Measurements from ENCODE around the gene IER5L. TPM values are rescaled to one million over a fixed set of nuclear protein-coding genes. Genes with fewer than 3 reads are reported as not detected.

Gene IER5L
- total and polyA plus RNA-seq, 2 donors from 2014 or later, result 18.0 to 46.9 TPM

DNA sequence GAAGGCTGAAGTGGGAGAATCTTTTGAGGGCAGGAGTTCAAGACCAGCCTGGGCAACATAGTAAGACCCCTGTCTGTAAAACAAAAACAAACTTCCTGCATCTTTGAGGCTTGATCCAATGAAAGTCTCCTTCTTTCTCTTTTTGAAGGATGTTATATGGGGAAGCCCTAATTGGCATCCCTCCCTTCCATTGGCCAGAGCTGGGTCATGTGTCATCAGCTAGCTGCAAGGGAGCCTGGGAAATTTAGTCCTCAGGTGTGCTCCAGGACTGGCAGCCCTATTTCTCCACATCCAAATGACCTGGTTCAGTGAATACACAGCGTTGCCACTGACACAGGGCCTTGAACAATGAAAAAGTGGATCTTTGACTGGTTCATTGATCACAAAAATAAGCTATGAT, 9.0 kb upstream of the IER5L start:
- intact Hi-C loops (cut with DNase I), result loop anchor here (10.0 kb wide), 1 partner anchor 128 kb away; no protein-coding TSS in a partner anchor

DNA sequence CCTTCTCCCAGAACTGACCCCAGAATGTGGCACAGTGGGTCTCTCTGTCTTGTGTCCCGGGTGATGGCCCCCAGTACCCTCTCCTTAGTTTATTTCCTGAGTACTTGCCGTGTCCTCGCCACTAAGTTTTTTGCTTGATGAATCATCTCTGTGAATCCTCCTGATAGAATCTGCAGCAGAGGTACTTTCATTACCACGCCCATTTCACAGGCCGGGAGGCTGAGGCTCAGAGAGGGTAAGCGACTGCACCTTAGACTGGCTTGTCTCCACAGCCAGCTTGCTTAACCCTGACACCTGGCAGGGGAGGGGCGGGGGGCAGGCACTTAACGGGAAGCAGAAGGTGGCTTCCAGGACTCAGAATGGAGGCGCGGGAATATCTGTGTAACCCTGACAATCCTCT, 7.9 kb upstream of the IER5L start:
- Histone ChIP-seq H3K27me3 (ENCODE audit: control insufficient read depth, insufficient read depth, low read length) (no peaks in the 10 kb centered on the region), H3K9ac (ENCODE audit: low read length in 3 of 3) (no peak overlapping the region), H3K9me3 (ENCODE audit: control insufficient read depth in 2 of 3, insufficient read depth in 1 of 3, low read length in 3 of 3) (no peaks in the 10 kb centered on the region), H3K4me1 (ENCODE audit: control insufficient read depth in 2 of 3, insufficient read depth in 2 of 3, low read depth in 1 of 3, low read length in 3 of 3) (peaks cover 3 to 19% (median 15%) of the 10 kb centered on the region in 3 donors), H3K36me3 (ENCODE audit: control insufficient read depth in 2 of 3, insufficient read depth in 3 of 3, low read length in 3 of 3) (no peaks in the 10 kb centered on the region), H3K27ac (ENCODE audit: low read depth in 2 of 2, low read length in 2 of 2) (no peak overlapping the region), H3K4me3 (ENCODE audit: low read length in 3 of 3) (no peak overlapping the region)
- no peak for DNase-seq
- no peak for FAIRE-seq
- TF ChIP-seq, protein P1, sequence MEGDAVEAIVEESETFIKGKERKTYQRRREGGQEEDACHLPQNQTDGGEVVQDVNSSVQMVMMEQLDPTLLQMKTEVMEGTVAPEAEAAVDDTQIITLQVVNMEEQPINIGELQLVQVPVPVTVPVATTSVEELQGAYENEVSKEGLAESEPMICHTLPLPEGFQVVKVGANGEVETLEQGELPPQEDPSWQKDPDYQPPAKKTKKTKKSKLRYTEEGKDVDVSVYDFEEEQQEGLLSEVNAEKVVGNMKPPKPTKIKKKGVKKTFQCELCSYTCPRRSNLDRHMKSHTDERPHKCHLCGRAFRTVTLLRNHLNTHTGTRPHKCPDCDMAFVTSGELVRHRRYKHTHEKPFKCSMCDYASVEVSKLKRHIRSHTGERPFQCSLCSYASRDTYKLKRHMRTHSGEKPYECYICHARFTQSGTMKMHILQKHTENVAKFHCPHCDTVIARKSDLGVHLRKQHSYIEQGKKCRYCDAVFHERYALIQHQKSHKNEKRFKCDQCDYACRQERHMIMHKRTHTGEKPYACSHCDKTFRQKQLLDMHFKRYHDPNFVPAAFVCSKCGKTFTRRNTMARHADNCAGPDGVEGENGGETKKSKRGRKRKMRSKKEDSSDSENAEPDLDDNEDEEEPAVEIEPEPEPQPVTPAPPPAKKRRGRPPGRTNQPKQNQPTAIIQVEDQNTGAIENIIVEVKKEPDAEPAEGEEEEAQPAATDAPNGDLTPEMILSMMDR (IDR thresholded peaks at IDR 0.05; ENCODE audit: borderline replicate concordance, extremely low read depth, insufficient read depth), result no peak
- intact Hi-C loops (cut with DNase I), result loop anchor here (10.0 kb wide), 1 partner anchor 129 kb away; no protein-coding TSS in a partner anchor

More for the DNA sequence above, 9.0 kb upstream of the IER5L start:
- Histone ChIP-seq H3K9ac (ENCODE audit: low read length in 3 of 3) (no peak overlapping the region), H3K27ac (ENCODE audit: low read depth in 2 of 2, low read length in 2 of 2) (no peak overlapping the region), H3K27me3 (ENCODE audit: control insufficient read depth, insufficient read depth, low read length) (no peaks in the 10 kb centered on the region), H3K36me3 (ENCODE audit: control insufficient read depth in 2 of 3, insufficient read depth in 3 of 3, low read length in 3 of 3) (no peaks in the 10 kb centered on the region), H3K4me3 (ENCODE audit: low read length in 3 of 3) (no peak overlapping the region), H3K4me1 (ENCODE audit: control insufficient read depth in 2 of 3, insufficient read depth in 2 of 3, low read depth in 1 of 3, low read length in 3 of 3) (peaks cover 3 to 15% (median 14%) of the 10 kb centered on the region in 3 donors), H3K9me3 (ENCODE audit: control insufficient read depth in 2 of 3, insufficient read depth in 1 of 3, low read length in 3 of 3) (no peaks in the 10 kb centered on the region)
- no peak for FAIRE-seq
- TF ChIP-seq, protein P1 (IDR thresholded peaks at IDR 0.05; ENCODE audit: borderline replicate concordance, extremely low read depth, insufficient read depth), result no peak
- DNase-seq, result no peak

DNA sequence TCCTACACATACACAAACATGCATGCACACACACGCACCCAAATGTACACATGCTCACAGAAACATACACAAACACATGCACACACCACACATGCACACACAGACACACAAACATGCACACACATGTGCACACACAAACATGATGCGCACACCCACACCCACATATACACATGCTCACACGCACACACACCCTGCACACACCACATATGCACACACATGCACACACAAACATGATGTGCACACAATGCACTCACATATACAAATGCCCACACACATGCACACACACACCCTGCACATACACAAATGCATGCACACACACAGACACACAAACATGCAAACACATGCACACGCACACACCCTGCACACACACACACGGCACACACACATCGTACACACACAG, 7.3 kb upstream of the IER5L start:
- Histone ChIP-seq H3K4me1 (ENCODE audit: control insufficient read depth in 2 of 3, insufficient read depth in 2 of 3, low read depth in 1 of 3, low read length in 3 of 3) (peaks cover 3 to 19% (median 15%) of the 10 kb centered on the region in 3 donors), H3K9ac (ENCODE audit: low read length in 3 of 3) (no peak overlapping the region), H3K4me3 (ENCODE audit: low read length in 3 of 3) (peak overlapping the region in 1 of 3 donors; percentile 24), H3K27me3 (ENCODE audit: control insufficient read depth, insufficient read depth, low read length) (no peaks in the 10 kb centered on the region), H3K27ac (ENCODE audit: low read depth in 2 of 2, low read length in 2 of 2) (no peak overlapping the region), H3K9me3 (ENCODE audit: control insufficient read depth in 2 of 3, insufficient read depth in 1 of 3, low read length in 3 of 3) (no peaks in the 10 kb centered on the region), H3K36me3 (ENCODE audit: control insufficient read depth in 2 of 3, insufficient read depth in 3 of 3, low read length in 3 of 3) (no peaks in the 10 kb centered on the region)
- DNase-seq (no peak), FAIRE-seq (no peak)
- TF ChIP-seq, protein P1 (IDR thresholded peaks at IDR 0.05; ENCODE audit: borderline replicate concordance, extremely low read depth, insufficient read depth), result no peak
- intact Hi-C loops (cut with DNase I), result loop anchor here (10.0 kb wide), 1 partner anchor 129 kb away; no protein-coding TSS in a partner anchor

Data from kidney (tissue), 14 donors.